Endothelial cell of umbilical vein (primary cell): Measurements from ENCODE around the gene DENND2A. TPM values are rescaled to one million over a fixed set of nuclear protein-coding genes. Genes with fewer than 3 reads are reported as not detected.

Experiments used
- BruUV-seq: library from RNA; stranded (reverse); fragments of 400-500 nt; replicated peaks from 2 replicates; lab custom pipeline; 2021; lab: Mats Ljungman, UMichigan
- CTCF ChIA-PET: fragments of 300-600, 350-600 bp; sonication (Branson Sonifier 250); formaldehyde crosslinking; loops from one replicate; lab custom pipeline; 2021; ENCODE audit warnings: antibody characterized with exemption, inconsistent platforms; lab: Charles Lee
- POLR2A ChIA-PET: fragments of 300-600, 350-600 bp; sonication (Branson Sonifier 250); formaldehyde crosslinking; loops from one replicate; lab custom pipeline; 2021; ENCODE audit warnings: antibody characterized with exemption, inconsistent platforms; lab: Charles Lee
- DNase-seq: peaks from one replicate; pipeline ENCODE4 v3.0.0-alpha.2; 2011; ENCODE audit warnings: low read depth, low spot score
- FAIRE-seq: peaks from 2 replicates; lab custom pipeline; 2011; peaks lifted over from hg19 to GRCh38; lab: Jason Lieb, UNC
- H2AFZ ChIP-seq: 2 replicates; pipeline ENCODE4 v1.6.0; 2012; ENCODE audit warnings: low read depth, low read length, control low read depth, inconsistent platforms
- H3K27ac ChIP-seq: 2 replicates; pipeline ENCODE4 v1.5.1; 2011; ENCODE audit warnings: low read depth, mild to moderate bottlenecking, control low read depth, low read length, moderate library complexity; ENCODE audit not compliant: insufficient read depth
- H3K27me3 ChIP-seq, 2 experiments: 2 replicates each; pipeline versions ENCODE4 v1.6.0 to v1.6.1; 2011; ENCODE audit warnings: low read length in 2 of 2, mixed read lengths in 1 of 2; ENCODE audit not compliant: control insufficient read depth in 2 of 2, insufficient read depth in 2 of 2
- H3K36me3 ChIP-seq, 2 experiments: 2 replicates in 1 of 2; 3 replicates in 1 of 2; pipeline ENCODE4 v1.5.1; 2011; ENCODE audit warnings: low read length in 2 of 2, mild to moderate bottlenecking in 1 of 2, moderate library complexity in 1 of 2; ENCODE audit not compliant: control insufficient read depth in 2 of 2, insufficient read depth in 2 of 2; ENCODE audit errors: extremely low read depth in 1 of 2
- H3K4me1 ChIP-seq: 3 replicates; pipeline ENCODE4 v1.5.1; 2011; ENCODE audit warnings: mild to moderate bottlenecking, low read length; ENCODE audit not compliant: control insufficient read depth, insufficient read depth; ENCODE audit errors: extremely low read depth
- H3K4me2 ChIP-seq: 2 replicates; pipeline ENCODE4 v1.6.1; 2011; ENCODE audit warnings: low read length, control low read depth, mixed read lengths; ENCODE audit not compliant: insufficient read depth
- H3K4me3 ChIP-seq, 3 experiments: fragments of 200-600 bp in 1 of 3; sonication (generic), shearing (Covaris generic) in 1 of 3; replicated peaks in 1 of 3; 2 replicates each; pipeline ENCODE4 v1.5.1; 2011 to 2016; ENCODE audit warnings: control low read depth in 3 of 3, low read length in 3 of 3, mild to moderate bottlenecking in 2 of 3, inconsistent platforms in 1 of 3, low read depth in 1 of 3, moderate library complexity in 1 of 3; ENCODE audit not compliant: insufficient read depth in 1 of 3
- H3K79me2 ChIP-seq: 2 replicates; pipeline ENCODE4 v1.6.0; 2012; ENCODE audit warnings: low read length, inconsistent platforms; ENCODE audit not compliant: control insufficient read depth, insufficient read depth
- H3K9ac ChIP-seq: replicated peaks from 2 replicates; pipeline ENCODE3; 2011; ENCODE audit warnings: low read length, control low read depth; ENCODE audit not compliant: insufficient read depth; ENCODE audit errors: extremely low read depth
- H3K9me1 ChIP-seq: replicated peaks from 3 replicates; pipeline ENCODE4 v1.6.0; 2011; ENCODE audit warnings: mild to moderate bottlenecking, low read length; ENCODE audit not compliant: control insufficient read depth, insufficient read depth; ENCODE audit errors: extremely low read depth
- H3K9me3 ChIP-seq: replicated peaks from 2 replicates; pipeline ENCODE4 v1.5.1; 2012; ENCODE audit warnings: low read length, inconsistent platforms; ENCODE audit not compliant: control insufficient read depth, insufficient read depth
- H4K20me1 ChIP-seq: replicated peaks from 2 replicates; pipeline ENCODE3; 2011; ENCODE audit warnings: mild to moderate bottlenecking, low read length; ENCODE audit not compliant: control insufficient read depth, insufficient read depth; ENCODE audit errors: extremely low read depth
- EZH2 ChIP-seq: IDR thresholded peaks from 2 replicates; pipeline ENCODE4 v1.6.1; 2012; ENCODE audit warnings: borderline replicate concordance, low read depth, mild to moderate bottlenecking, moderate library complexity, low read length, inconsistent platforms; ENCODE audit not compliant: severe bottlenecking
- FOS ChIP-seq: IDR thresholded peaks from 2 replicates; pipeline ENCODE4 v1.6.1; 2011; ENCODE audit warnings: mild to moderate bottlenecking, low read length, moderate library complexity, borderline replicate concordance; ENCODE audit not compliant: insufficient read depth
- GATA2 ChIP-seq: IDR thresholded peaks from 2 replicates; pipeline ENCODE4 v1.7.0; 2011; ENCODE audit warnings: low read depth, mild to moderate bottlenecking, moderate library complexity, mixed read lengths, low read length; ENCODE audit not compliant: insufficient read length, insufficient read depth
- JUN ChIP-seq: IDR thresholded peaks from 2 replicates; pipeline ENCODE4 v1.6.1; 2011; ENCODE audit warnings: borderline replicate concordance, low read depth; ENCODE audit not compliant: insufficient read length, insufficient read depth
- MYC ChIP-seq: IDR thresholded peaks from one replicate; pipeline ENCODE4 v1.6.1; 2011; ENCODE audit warnings: mild to moderate bottlenecking, low read depth, low read length
- POLR2A ChIP-seq: IDR thresholded peaks from 2 replicates; pipeline ENCODE4 v1.6.1; 2012; ENCODE audit warnings: low read depth, mild to moderate bottlenecking, control low read depth, low read length
- POLR2AphosphoS5 ChIP-seq: IDR thresholded peaks from 2 replicates; pipeline ENCODE4 v1.6.1; 2012; ENCODE audit warnings: low read depth, mild to moderate bottlenecking, control low read depth, low read length, moderate library complexity; ENCODE audit not compliant: insufficient read depth
- dilution Hi-C: fragments of 300-500 bp; cut with MboI; formaldehyde crosslinking; loops from one replicate; pipeline ENCODE4 v1.15.0; 2019; ENCODE audit warnings: low sequenced_read_pairs; ENCODE audit not compliant: extremely low pct_ligation_motif_present
- intact Hi-C: fragments of 100-400 bp; cut with micrococcal nuclease; formaldehyde crosslinking; loops from one replicate; pipeline ENCODE4 v1.10.0; 2022
- polyA plus RNA-seq, 4 experiments: library from polyadenylated mRNA; depleted of rRNA in 3 of 4; stranded (reverse) in 3 of 4; unstranded in 1 of 4; fragments of >200 nt; gene quantifications; 2 replicates each; pipeline versions ENCODE4 v1.2.1 to v1.2.3, GENCODE V29; 2011 to 2012; ENCODE audit warnings: missing spikeins in 1 of 4
- total RNA-seq: library from RNA; stranded (reverse); gene quantifications from 2 replicates; pipeline ENCODE4 v1.2.3, GENCODE V29; 2021
- TF ChIP-seq, protein P1 (sequence below), 2 donors: IDR thresholded peaks; 1 replicate in 1 of 2; 2 replicates in 1 of 2; pipeline ENCODE4 v1.5.1; 2011; ENCODE audit warnings: low read length in 2 of 2, mild to moderate bottlenecking in 2 of 2, moderate library complexity in 2 of 2, control low read depth in 1 of 2, inconsistent platforms in 1 of 2, low read depth in 1 of 2; ENCODE audit not compliant: insufficient read depth in 1 of 2; ENCODE audit errors: extremely low read depth in 1 of 2
- TF ChIP-seq, protein P2 (sequence below): IDR thresholded peaks from 2 replicates; pipeline ENCODE4 v1.6.1; 2011; ENCODE audit not compliant: insufficient read depth, insufficient read length

DENND2A gene
- total and polyA plus RNA-seq, 2 donors (not counting 3 experiments of a cell fraction or from before 2014, with no cell fraction given) = 0.33 TPM; not detected in 1

DNA sequence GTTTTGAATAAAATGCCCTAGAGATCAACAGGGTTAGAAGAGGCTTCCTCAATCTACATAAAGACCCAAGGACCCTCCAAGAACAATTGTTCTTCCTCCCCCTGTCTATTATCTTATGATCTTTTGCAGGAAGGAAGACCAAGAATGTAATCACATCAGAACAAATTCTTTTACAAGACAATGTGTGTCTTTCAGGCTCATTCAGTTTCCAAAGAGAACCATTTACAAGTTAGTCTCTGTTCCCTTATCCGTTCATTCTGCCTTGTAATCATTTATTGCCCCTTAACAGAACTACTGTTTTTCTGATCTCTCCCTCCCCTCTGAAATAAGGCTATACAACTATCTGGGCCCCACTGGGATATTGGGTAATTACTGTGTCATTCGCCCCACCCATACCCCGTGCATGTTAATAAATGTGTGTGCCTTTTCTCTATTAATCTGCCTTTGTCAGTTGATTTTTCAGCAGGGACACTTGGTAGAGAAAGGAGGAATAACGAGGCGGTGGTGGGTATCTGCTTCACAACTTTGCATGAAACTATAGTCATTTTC lies 155.6 kb downstream of the DENND2A start:
- FAIRE-seq (no peak), DNase-seq (no peak)
- H3K27me3 ChIP-seq = peaks cover 4 to 5% of the 10 kb centered on the region in 2 experiments
- POLR2A ChIA-PET = no interaction called here
- H4K20me1 ChIP-seq = no peaks in the 10 kb centered on the region
- no peaks in the 10 kb centered on the region for H3K36me3 ChIP-seq
- H3K4me3 ChIP-seq = no peak overlapping the region
- TF ChIP-seq, protein P1, sequence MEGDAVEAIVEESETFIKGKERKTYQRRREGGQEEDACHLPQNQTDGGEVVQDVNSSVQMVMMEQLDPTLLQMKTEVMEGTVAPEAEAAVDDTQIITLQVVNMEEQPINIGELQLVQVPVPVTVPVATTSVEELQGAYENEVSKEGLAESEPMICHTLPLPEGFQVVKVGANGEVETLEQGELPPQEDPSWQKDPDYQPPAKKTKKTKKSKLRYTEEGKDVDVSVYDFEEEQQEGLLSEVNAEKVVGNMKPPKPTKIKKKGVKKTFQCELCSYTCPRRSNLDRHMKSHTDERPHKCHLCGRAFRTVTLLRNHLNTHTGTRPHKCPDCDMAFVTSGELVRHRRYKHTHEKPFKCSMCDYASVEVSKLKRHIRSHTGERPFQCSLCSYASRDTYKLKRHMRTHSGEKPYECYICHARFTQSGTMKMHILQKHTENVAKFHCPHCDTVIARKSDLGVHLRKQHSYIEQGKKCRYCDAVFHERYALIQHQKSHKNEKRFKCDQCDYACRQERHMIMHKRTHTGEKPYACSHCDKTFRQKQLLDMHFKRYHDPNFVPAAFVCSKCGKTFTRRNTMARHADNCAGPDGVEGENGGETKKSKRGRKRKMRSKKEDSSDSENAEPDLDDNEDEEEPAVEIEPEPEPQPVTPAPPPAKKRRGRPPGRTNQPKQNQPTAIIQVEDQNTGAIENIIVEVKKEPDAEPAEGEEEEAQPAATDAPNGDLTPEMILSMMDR (IDR thresholded peaks at IDR 0.05; ENCODE audit: extremely low read depth in 1 of 2, insufficient read depth in 1 of 2, low read depth in 1 of 2, low read length in 2 of 2) = no peak
- TF ChIP-seq POLR2A (no peak), JUN (no peak), GATA2 (no peak), POLR2AphosphoS5 (no peak), FOS (no peak), MYC (no peak), EZH2 (no peak)
- TF ChIP-seq, protein P2, sequence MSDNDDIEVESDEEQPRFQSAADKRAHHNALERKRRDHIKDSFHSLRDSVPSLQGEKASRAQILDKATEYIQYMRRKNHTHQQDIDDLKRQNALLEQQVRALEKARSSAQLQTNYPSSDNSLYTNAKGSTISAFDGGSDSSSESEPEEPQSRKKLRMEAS = no peak
- H2AFZ ChIP-seq = no peak overlapping the region
- H3K9me1 ChIP-seq = no peaks in the 10 kb centered on the region
- H3K9me3 ChIP-seq = no peaks in the 10 kb centered on the region
- H3K27ac ChIP-seq = no peak overlapping the region
- intact Hi-C loops = no loop called here
- no TSS peak for BruUV-seq
- no peaks in the 10 kb centered on the region for H3K79me2 ChIP-seq
- peaks cover 4% of the 10 kb centered on the region for H3K4me1 ChIP-seq
- no peak overlapping the region for H3K9ac ChIP-seq
- dilution Hi-C loops = no loop called here
- CTCF ChIA-PET = no interaction called here
- no peak overlapping the region for H3K4me2 ChIP-seq
